Liver (tissue), 9 donors: ENCODE results near the gene ERBB4. TPM values are rescaled to one million over a fixed set of nuclear protein-coding genes. Genes with fewer than 3 reads are reported as not detected.

Experiments used
- DNase-seq: peaks from one replicate; pipeline ENCODE4 v3.0.0-alpha.2; 2017; ENCODE audit warnings: low spot score
- H3K27ac ChIP-seq, 2 donors: one replicate each; pipeline ENCODE4 v1.7.0; 2013; ENCODE audit warnings: inconsistent platforms in 2 of 2, low read length in 2 of 2, control low read depth in 1 of 2, low read depth in 1 of 2, mild to moderate bottlenecking in 1 of 2
- H3K27me3 ChIP-seq, 4 donors: one replicate each; pipeline versions ENCODE4 v1.6.1 to v1.7.0; 2013; ENCODE audit warnings: low read length in 3 of 4, inconsistent platforms in 1 of 4, mild to moderate bottlenecking in 1 of 4, moderate library complexity in 1 of 4; ENCODE audit not compliant: control insufficient read depth in 4 of 4, insufficient read depth in 4 of 4
- H3K36me3 ChIP-seq, 4 donors: one replicate each; pipeline versions ENCODE4 v1.6.1 to v1.7.0; 2013; ENCODE audit warnings: low read length in 3 of 4, mild to moderate bottlenecking in 3 of 4, low read depth in 1 of 4, moderate library complexity in 1 of 4; ENCODE audit not compliant: control insufficient read depth in 4 of 4, insufficient read depth in 3 of 4
- H3K4me1 ChIP-seq, 4 donors: one replicate each; pipeline versions ENCODE4 v1.6.1 to v1.7.0; 2013; ENCODE audit warnings: low read length in 3 of 4, mild to moderate bottlenecking in 3 of 4, moderate library complexity in 1 of 4; ENCODE audit not compliant: control insufficient read depth in 4 of 4, insufficient read depth in 4 of 4
- H3K4me3 ChIP-seq, 3 donors: one replicate each; pipeline versions ENCODE4 v1.6.1 to v1.7.0; 2013; ENCODE audit warnings: low read length in 3 of 3, control low read depth in 1 of 3, low read depth in 1 of 3, mild to moderate bottlenecking in 1 of 3
- H3K9ac ChIP-seq, 2 donors: one replicate each; pipeline ENCODE4 v1.7.0; 2013; ENCODE audit warnings: low read length in 2 of 2, mild to moderate bottlenecking in 2 of 2, moderate library complexity in 2 of 2, control low read depth in 1 of 2, low read depth in 1 of 2
- H3K9me3 ChIP-seq, 4 donors: one replicate each; pipeline versions ENCODE4 v1.6.1 to v1.7.0; 2013; ENCODE audit warnings: low read length in 3 of 4; ENCODE audit not compliant: control insufficient read depth in 4 of 4
- ATF3 ChIP-seq: IDR thresholded peaks from 2 replicates; pipeline ENCODE4 v1.6.1; 2016; ENCODE audit warnings: antibody characterized with exemption
- CTCF ChIP-seq: fragments of 150-350 bp; IDR thresholded peaks from 2 replicates; pipeline ENCODE4 v1.5.1; 2017; ENCODE audit warnings: improper control_type of control experiment, low read depth, low read length; ENCODE audit not compliant: missing input control
- EGR1 ChIP-seq, 2 donors: IDR thresholded peaks; 2 replicates each; pipeline ENCODE4 v1.6.1; 2016 to 2018; ENCODE audit warnings: antibody characterized with exemption in 2 of 2, low read depth in 2 of 2
- FOXA1 ChIP-seq: IDR thresholded peaks from 2 replicates; pipeline ENCODE4 v1.6.1; 2016; ENCODE audit warnings: antibody characterized with exemption
- FOXA2 ChIP-seq: IDR thresholded peaks from 2 replicates; pipeline ENCODE4 v1.6.1; 2016; ENCODE audit warnings: antibody characterized with exemption
- GABPA ChIP-seq, 2 donors: IDR thresholded peaks in 1 of 2; conservative IDR thresholded peaks in 1 of 2; 2 replicates each; pipeline ENCODE4 v1.6.1; 2016; ENCODE audit warnings: antibody characterized with exemption in 2 of 2, mild to moderate bottlenecking in 1 of 2, moderate library complexity in 1 of 2
- HNF4A ChIP-seq, 2 donors: conservative IDR thresholded peaks; 2 replicates each; pipeline ENCODE4 v1.6.1; 2016; ENCODE audit warnings: antibody characterized with exemption in 2 of 2, mild to moderate bottlenecking in 2 of 2
- HNF4G ChIP-seq: IDR thresholded peaks from 2 replicates; pipeline ENCODE4 v1.6.1; 2016; ENCODE audit warnings: antibody characterized with exemption
- JUND ChIP-seq, 2 donors: IDR thresholded peaks; 2 replicates each; pipeline ENCODE4 v1.6.1; 2016; ENCODE audit warnings: antibody characterized with exemption in 2 of 2
- NR2F2 ChIP-seq: IDR thresholded peaks from 2 replicates; pipeline ENCODE4 v1.6.1; 2016; ENCODE audit warnings: antibody characterized with exemption
- RAD21 ChIP-seq, 2 donors: IDR thresholded peaks; 2 replicates each; pipeline ENCODE4 v1.6.1; 2016; ENCODE audit warnings: antibody characterized with exemption in 2 of 2, mild to moderate bottlenecking in 2 of 2
- REST ChIP-seq: IDR thresholded peaks from 2 replicates; pipeline ENCODE4 v1.6.1; 2016; ENCODE audit warnings: antibody characterized with exemption, mild to moderate bottlenecking
- RXRA ChIP-seq, 2 donors: IDR thresholded peaks; 2 replicates each; pipeline ENCODE4 v1.6.1; 2017 to 2018; ENCODE audit warnings: antibody characterized with exemption in 2 of 2, mild to moderate bottlenecking in 1 of 2
- SP1 ChIP-seq: IDR thresholded peaks from 2 replicates; pipeline ENCODE4 v1.6.1; 2018; ENCODE audit warnings: antibody characterized with exemption, mild to moderate bottlenecking
- TAF1 ChIP-seq: conservative IDR thresholded peaks from 2 replicates; pipeline ENCODE4 v1.6.1; 2016; ENCODE audit warnings: antibody characterized with exemption, mild to moderate bottlenecking
- YY1 ChIP-seq: IDR thresholded peaks from 2 replicates; pipeline ENCODE4 v1.6.1; 2016; ENCODE audit warnings: antibody characterized with exemption, mild to moderate bottlenecking
- WGBS: extraction: QIAGEN DNeasy Blood & Tissue Kit; methylation state at CpG from one replicate; pipeline ENCODE4 v1.1.7; 2013; 5-methylcytosine and 5-hydroxymethylcytosine counted together
- polyA plus RNA-seq, 2 donors: library from polyadenylated mRNA; stranded (reverse) in 1 of 2; unstranded in 1 of 2; fragments of 200-250 nt in 1 of 2; fragments of >200 nt in 1 of 2; fragmentation: Nextera tagmentation in 1 of 2; extraction: Ambion mirVana in 1 of 2; gene quantifications; one replicate each; pipeline versions ENCODE4 v1.2.1 to v1.2.3, GENCODE V29; 2013 to 2015
- total RNA-seq, 2 donors: library from RNA; depleted of rRNA; stranded (reverse); fragments of >200 nt; gene quantifications; one replicate each; pipeline ENCODE4 v1.2.3, GENCODE V29; 2014
- donor health status: healthy.
- donor health status: healthy.
- donor health status: healthy.
- donor health status: healthy.
- donor health status: healthy.

Gene ERBB4
- total and polyA plus RNA-seq, 4 donors: 0.03 to 0.42 TPM; not detected in 2

GRCh38 chr2:212517693-212518092, 20.9 kb downstream of the ERBB4 start (continued):
- TF ChIP-seq REST: no peak
- TF ChIP-seq JUND (IDR thresholded peaks at IDR 0.05): no peak
- no peak for TF ChIP-seq EGR1 (IDR thresholded peaks at IDR 0.05; ENCODE audit: low read depth in 2 of 2)
- no peak for TF ChIP-seq RAD21 (IDR thresholded peaks at IDR 0.05)
- no peak for TF ChIP-seq FOXA2
- no peak for TF ChIP-seq ATF3
- TF ChIP-seq HNF4A (conservative IDR thresholded peaks at IDR 0.05): no peak
- no peak for TF ChIP-seq SP1

GRCh38 chr2:212505586-212505985, 33.0 kb downstream of the ERBB4 start:
- no peak for DNase-seq
- no peak for TF ChIP-seq GABPA (IDR thresholded peaks at IDR 0.05 in 1 of 2, conservative IDR thresholded peaks at IDR 0.05 in 1 of 2)
- no peak for TF ChIP-seq SP1
- TF ChIP-seq RAD21 (IDR thresholded peaks at IDR 0.05): no peak
- no peak for TF ChIP-seq EGR1 (IDR thresholded peaks at IDR 0.05; ENCODE audit: low read depth in 2 of 2)
- TF ChIP-seq CTCF: no peak
- TF ChIP-seq HNF4A (conservative IDR thresholded peaks at IDR 0.05): no peak
- no peak for TF ChIP-seq RXRA (IDR thresholded peaks at IDR 0.05)
- TF ChIP-seq ATF3: no peak
- TF ChIP-seq YY1: no peak
- no peak for TF ChIP-seq NR2F2
- H3K27me3 ChIP-seq: no peaks in the 10 kb centered on the region
- no peaks in the 10 kb centered on the region for H3K9me3 ChIP-seq
- H3K9ac ChIP-seq: no peak overlapping the region
- no peak overlapping the region for H3K27ac ChIP-seq
- H3K4me3 ChIP-seq: no peak overlapping the region
- 69% methylated on average over 2 of the region's 2 CpGs for WGBS
- no peaks in the 10 kb centered on the region for H3K4me1 ChIP-seq
- no peaks in the 10 kb centered on the region for H3K36me3 ChIP-seq

GRCh38 chr2:212495046-212495445, 43.6 kb downstream of the ERBB4 start:
- Histone ChIP-seq H3K4me1 (no peaks in the 10 kb centered on the region), H3K27me3 (peaks cover 0 to 3% (median 1%) of the 10 kb centered on the region in 4 donors), H3K27ac (no peak overlapping the region), H3K9me3 (no peaks in the 10 kb centered on the region), H3K4me3 (no peak overlapping the region), H3K36me3 (no peaks in the 10 kb centered on the region), H3K9ac (no peak overlapping the region)
- WGBS: 43% methylated on average over 1 of the region's 1 CpG
- DNase-seq: no peak
- TF ChIP-seq TAF1 (no peak), CTCF (no peak), JUND (IDR thresholded peaks at IDR 0.05) (no peak), EGR1 (IDR thresholded peaks at IDR 0.05; ENCODE audit: low read depth in 2 of 2) (no peak), FOXA1 (no peak), GABPA (IDR thresholded peaks at IDR 0.05 in 1 of 2, conservative IDR thresholded peaks at IDR 0.05 in 1 of 2) (no peak), FOXA2 (no peak), HNF4G (no peak), NR2F2 (no peak), REST (no peak), HNF4A (conservative IDR thresholded peaks at IDR 0.05) (no peak), RAD21 (IDR thresholded peaks at IDR 0.05) (no peak), RXRA (IDR thresholded peaks at IDR 0.05) (no peak)
